ENCODE measurements around the gene ZNF644. TPM values are rescaled to one million over a fixed set of nuclear protein-coding genes. Genes with fewer than 3 reads are reported as not detected.

The ZNF644 gene
- total RNA-seq, 1 donor from 2014 or later = 77.9 TPM

- Mint-ChIP-seq H3K4me3 (no peak overlapping the region), H3K27me3 (ENCODE audit: low read depth) (no peaks in the 10 kb centered on the region), H3K27ac (no peak overlapping the region), H3K4me1 (no peaks in the 10 kb centered on the region), H3K36me3 (peaks cover 84% of the 10 kb centered on the region), H3K9me3 (peaks cover 66% of the 10 kb centered on the region)
- TF ChIP-seq, protein P1, sequence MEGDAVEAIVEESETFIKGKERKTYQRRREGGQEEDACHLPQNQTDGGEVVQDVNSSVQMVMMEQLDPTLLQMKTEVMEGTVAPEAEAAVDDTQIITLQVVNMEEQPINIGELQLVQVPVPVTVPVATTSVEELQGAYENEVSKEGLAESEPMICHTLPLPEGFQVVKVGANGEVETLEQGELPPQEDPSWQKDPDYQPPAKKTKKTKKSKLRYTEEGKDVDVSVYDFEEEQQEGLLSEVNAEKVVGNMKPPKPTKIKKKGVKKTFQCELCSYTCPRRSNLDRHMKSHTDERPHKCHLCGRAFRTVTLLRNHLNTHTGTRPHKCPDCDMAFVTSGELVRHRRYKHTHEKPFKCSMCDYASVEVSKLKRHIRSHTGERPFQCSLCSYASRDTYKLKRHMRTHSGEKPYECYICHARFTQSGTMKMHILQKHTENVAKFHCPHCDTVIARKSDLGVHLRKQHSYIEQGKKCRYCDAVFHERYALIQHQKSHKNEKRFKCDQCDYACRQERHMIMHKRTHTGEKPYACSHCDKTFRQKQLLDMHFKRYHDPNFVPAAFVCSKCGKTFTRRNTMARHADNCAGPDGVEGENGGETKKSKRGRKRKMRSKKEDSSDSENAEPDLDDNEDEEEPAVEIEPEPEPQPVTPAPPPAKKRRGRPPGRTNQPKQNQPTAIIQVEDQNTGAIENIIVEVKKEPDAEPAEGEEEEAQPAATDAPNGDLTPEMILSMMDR (IDR thresholded peaks at IDR 0.05; ENCODE audit: unreplicated experiment) = no peak
- DNase-seq (ENCODE audit: low spot score in 2 of 2, unreplicated experiment in 2 of 2) = no peak
Observed at GRCh38 chr1:90993245-90993644, 28.6 kb downstream of the ZNF644 start.

DNA sequence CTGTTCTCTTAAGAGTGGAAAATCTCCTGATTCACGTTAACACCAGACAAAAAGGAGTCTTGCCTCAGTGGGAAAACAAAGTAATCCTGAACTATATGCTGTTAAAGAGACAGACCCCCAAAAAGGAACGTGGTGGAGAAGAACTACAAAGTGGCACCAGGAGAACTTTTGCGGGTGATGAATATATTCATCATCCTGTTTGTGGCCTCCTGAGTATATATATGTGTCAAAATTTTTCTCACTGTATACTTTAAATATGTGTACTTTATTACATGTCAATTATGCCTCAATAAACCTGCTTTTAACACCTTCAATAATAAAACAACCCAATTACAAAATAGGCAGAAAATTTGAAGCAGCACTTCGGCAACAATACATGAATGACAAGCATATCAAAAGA, 31.1 kb downstream of the ZNF644 start:
- peaks cover 68% of the 10 kb centered on the region for H3K9me3 Mint-ChIP-seq
- H3K27ac Mint-ChIP-seq = no peak overlapping the region
- H3K4me1 Mint-ChIP-seq = no peaks in the 10 kb centered on the region
- H3K27me3 Mint-ChIP-seq (ENCODE audit: low read depth) = no peaks in the 10 kb centered on the region
- H3K4me3 Mint-ChIP-seq = no peak overlapping the region
- TF ChIP-seq, protein P1 (IDR thresholded peaks at IDR 0.05; ENCODE audit: unreplicated experiment) = no peak
- DNase-seq (ENCODE audit: low spot score in 2 of 2, unreplicated experiment in 2 of 2) = no peak
- peaks cover 77% of the 10 kb centered on the region for H3K36me3 Mint-ChIP-seq

DNA sequence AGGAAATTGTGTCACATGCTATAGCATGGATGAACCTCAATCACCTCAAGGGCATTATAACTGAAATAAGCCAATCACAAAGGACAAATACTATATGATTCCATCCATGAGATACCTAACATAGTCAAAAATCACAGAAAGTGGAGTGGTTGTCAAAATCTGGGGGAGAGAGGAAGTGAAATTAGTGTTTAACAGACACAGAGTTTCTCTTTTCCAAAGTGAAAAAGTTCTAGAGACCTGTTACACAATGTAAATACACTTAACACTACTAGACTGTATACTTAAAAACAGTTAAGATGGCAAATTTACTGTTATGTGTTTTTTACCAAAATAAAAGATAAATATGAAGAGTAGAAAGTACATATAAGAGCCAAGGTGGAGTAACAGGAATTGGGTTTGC, 31.8 kb downstream of the ZNF644 start:
- H3K36me3 Mint-ChIP-seq = peaks cover 69% of the 10 kb centered on the region
- H3K27me3 Mint-ChIP-seq (ENCODE audit: low read depth) = no peaks in the 10 kb centered on the region
- no peaks in the 10 kb centered on the region for H3K4me1 Mint-ChIP-seq
- H3K9me3 Mint-ChIP-seq = peaks cover 60% of the 10 kb centered on the region
- no peak overlapping the region for H3K27ac Mint-ChIP-seq
- TF ChIP-seq, protein P1 (IDR thresholded peaks at IDR 0.05; ENCODE audit: unreplicated experiment) = no peak
- no peak overlapping the region for H3K4me3 Mint-ChIP-seq
- no peak for DNase-seq (ENCODE audit: low spot score in 2 of 2, unreplicated experiment in 2 of 2)

GRCh38 chr1:90989302-90989701, 32.5 kb downstream of the ZNF644 start:
- no peaks in the 10 kb centered on the region for H3K27me3 Mint-ChIP-seq (ENCODE audit: low read depth)
- TF ChIP-seq, protein P1 (IDR thresholded peaks at IDR 0.05; ENCODE audit: unreplicated experiment) = no peak
- H3K27ac Mint-ChIP-seq = no peak overlapping the region
- no peaks in the 10 kb centered on the region for H3K4me1 Mint-ChIP-seq
- DNase-seq (ENCODE audit: low spot score in 2 of 2, unreplicated experiment in 2 of 2) = no peak
- H3K36me3 Mint-ChIP-seq = peaks cover 64% of the 10 kb centered on the region
- H3K9me3 Mint-ChIP-seq = peaks cover 56% of the 10 kb centered on the region
- no peak overlapping the region for H3K4me3 Mint-ChIP-seq

GRCh38 chr1:90987841-90988240, 34.0 kb downstream of the ZNF644 start:
- H3K27ac Mint-ChIP-seq = no peak overlapping the region

More at GRCh38 chr1:90987841-90988240, 34.0 kb downstream of the ZNF644 start:
- Mint-ChIP-seq H3K4me1 (no peaks in the 10 kb centered on the region), H3K4me3 (no peak overlapping the region), H3K9me3 (peaks cover 50% of the 10 kb centered on the region), H3K27me3 (ENCODE audit: low read depth) (no peaks in the 10 kb centered on the region), H3K36me3 (peaks cover 61% of the 10 kb centered on the region)
- TF ChIP-seq, protein P1 (IDR thresholded peaks at IDR 0.05; ENCODE audit: unreplicated experiment) = no peak
- DNase-seq (ENCODE audit: low spot score in 2 of 2, unreplicated experiment in 2 of 2) = no peak

Data from mesothelial cell of epicardium (in vitro differentiated cells).